ENCODE results near the gene SPTLC2.
"Not testable (repeated sequence)": the region's sequence is repeated elsewhere in the genome, so short reads cannot be mapped to it uniquely, and the experiment has no call there.

Gene SPTLC2, protein sequence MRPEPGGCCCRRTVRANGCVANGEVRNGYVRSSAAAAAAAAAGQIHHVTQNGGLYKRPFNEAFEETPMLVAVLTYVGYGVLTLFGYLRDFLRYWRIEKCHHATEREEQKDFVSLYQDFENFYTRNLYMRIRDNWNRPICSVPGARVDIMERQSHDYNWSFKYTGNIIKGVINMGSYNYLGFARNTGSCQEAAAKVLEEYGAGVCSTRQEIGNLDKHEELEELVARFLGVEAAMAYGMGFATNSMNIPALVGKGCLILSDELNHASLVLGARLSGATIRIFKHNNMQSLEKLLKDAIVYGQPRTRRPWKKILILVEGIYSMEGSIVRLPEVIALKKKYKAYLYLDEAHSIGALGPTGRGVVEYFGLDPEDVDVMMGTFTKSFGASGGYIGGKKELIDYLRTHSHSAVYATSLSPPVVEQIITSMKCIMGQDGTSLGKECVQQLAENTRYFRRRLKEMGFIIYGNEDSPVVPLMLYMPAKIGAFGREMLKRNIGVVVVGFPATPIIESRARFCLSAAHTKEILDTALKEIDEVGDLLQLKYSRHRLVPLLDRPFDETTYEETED
- 33.3 to 111 reads per million in 2 donors for total RNA-seq

GRCh38 chr14:77616454-77617229, at the start of gene SPTLC2:
SPTLC2 (minus strand) TSS chr14:77616637; CDS start chr14:77616579, 58 bp downstream.
- peak; percentile 92 for DNase-seq

- DNase-seq, result no peak
Measured at GRCh38 chr14:77663293-77663692, 46.9 kb upstream of the SPTLC2 start.

DNA sequence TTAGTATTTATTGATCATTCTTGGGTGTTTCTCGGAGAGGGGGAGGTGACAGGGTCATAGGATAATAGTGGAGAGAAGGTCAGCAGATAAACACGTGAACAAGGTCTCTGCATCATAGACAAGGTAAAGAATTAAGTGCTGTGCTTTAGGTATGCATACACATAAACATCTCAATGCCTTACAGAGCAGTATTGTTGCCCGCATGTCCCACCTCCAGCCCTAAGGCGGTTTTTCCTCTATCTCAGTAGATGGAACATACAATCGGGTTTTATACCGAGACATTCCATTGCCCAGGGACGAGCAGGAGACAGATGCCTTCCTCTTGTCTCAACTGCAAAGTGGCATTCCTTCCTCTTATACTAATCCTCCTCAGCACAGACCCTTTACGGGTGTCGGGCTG, 45.1 kb upstream of the SPTLC2 start:
- DNase-seq, result not testable (repeated sequence)

GRCh38 chr14:77660754-77661153, 44.3 kb upstream of the SPTLC2 start:
- DNase-seq, result no peak

GRCh38 chr14:77659831-77660230, 43.4 kb upstream of the SPTLC2 start:
- no peak for DNase-seq

DNA sequence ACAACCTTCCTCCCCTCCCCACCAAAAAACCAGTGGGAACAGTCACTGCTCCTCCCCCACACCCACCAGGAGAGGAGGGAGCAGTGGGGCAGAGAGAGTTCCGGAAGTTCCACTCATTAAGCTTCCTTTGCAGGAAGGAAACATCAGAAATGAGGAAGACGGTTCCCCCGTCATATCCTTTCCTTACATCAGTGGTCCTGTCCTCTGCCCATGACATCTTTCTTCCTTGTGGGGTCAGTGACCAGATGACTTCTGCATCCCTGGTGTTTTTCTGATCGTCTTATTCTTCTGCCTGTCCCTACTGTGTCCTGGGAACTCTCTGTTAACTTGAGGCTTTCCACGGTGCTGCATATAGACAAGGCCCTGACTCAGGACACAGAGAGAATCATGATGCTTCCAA, 40.8 kb upstream of the SPTLC2 start:
- no peak for DNase-seq

DNA sequence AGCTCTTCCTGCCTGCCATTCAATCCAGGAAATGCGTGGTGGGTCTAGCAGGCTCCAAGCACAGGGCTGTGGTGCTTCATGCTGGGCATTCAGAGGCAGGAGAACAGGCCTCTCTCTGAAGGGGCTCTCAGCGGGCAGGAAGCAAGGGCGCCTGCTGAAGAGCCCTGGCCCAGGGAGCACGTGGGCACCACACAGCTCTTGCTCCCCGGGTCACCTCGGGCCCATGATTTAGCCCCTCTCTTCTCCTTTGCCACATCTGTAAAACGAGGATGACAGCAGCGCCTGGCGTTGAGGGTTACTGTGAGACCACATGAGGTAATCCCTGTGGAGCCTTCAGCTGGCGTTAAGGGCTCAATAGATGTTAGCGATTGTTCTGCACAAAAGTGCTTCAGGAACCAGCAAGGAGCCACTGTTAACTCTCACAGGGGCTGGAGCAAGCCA, 37.6 kb upstream of the SPTLC2 start:
- no peak for DNase-seq

DNA sequence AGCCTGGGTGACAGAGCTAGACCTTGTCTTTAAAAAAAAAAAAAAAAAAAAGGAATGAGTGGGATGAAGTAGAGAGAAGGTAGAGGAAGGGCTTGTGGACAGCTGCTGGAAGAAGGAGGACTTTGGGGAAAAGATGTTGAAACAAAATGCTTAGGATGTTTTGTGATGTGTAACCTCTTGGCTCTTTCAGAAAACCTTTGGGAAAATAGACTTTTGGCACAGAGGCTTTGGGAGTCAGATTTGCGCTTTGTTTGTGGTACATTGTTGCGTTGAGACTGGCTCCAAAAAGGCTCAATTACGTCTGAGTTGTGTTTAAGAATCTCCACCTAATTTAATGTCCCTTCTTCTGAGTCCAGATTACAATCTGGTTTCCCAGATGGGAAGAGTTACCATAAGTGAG, 32.9 kb upstream of the SPTLC2 start:
- DNase-seq, result no peak

DNA sequence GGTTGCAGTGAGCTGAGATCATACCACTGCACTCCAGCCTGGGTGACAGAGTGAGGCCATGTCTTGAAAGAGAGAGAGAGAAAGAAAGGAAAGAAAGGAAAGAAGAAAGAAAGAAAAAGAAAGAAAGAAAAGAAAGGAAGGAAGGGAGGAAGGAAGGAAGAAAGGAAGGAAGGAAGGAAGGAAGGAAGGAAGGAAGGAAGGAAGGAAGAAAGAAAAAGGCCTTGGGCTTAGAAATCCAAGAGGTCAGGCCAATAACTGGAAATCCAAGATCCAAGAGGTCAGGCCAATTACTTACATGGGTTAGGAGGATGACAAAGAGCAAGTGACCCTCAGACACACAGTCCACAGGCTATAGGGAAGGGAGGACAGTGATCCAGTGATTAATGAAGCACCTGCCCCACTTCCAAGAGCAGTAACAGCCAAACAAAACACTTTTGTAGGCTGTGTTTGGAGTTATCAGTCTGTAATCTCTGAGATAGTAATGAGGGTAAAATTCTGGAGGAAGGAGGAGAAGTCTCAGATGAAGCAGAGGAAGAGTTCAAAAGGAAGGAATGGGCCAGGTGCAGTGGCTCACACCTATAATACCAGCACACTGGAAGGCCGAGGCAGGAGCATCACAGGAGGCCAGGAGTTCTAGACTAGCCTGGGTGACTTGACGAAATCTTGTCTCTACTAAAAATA, 32.2 kb upstream of the SPTLC2 start:
- no peak for DNase-seq

- DNase-seq, result no peak
Measured at GRCh38 chr14:77647853-77648252, 31.4 kb upstream of the SPTLC2 start.

DNA sequence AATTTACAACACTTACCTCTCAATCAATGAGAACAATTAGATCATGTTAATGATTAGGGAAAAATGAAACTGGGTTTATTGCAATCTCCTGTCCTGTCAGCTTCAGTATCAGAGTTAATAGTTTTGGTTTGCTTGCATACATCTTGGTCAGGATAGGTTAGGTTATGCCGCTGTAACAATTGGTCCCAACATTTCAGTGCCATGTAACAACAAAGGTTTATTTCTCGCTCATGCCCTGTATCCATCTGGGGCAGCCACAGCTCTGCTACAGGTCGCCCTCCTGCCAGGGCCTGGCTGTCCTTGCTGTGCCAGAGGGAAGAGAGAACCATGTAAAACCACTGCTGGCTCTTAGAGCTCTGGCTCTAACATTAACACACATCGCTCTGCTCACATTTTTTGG, 30.5 kb upstream of the SPTLC2 start:
- no peak for DNase-seq

DNA sequence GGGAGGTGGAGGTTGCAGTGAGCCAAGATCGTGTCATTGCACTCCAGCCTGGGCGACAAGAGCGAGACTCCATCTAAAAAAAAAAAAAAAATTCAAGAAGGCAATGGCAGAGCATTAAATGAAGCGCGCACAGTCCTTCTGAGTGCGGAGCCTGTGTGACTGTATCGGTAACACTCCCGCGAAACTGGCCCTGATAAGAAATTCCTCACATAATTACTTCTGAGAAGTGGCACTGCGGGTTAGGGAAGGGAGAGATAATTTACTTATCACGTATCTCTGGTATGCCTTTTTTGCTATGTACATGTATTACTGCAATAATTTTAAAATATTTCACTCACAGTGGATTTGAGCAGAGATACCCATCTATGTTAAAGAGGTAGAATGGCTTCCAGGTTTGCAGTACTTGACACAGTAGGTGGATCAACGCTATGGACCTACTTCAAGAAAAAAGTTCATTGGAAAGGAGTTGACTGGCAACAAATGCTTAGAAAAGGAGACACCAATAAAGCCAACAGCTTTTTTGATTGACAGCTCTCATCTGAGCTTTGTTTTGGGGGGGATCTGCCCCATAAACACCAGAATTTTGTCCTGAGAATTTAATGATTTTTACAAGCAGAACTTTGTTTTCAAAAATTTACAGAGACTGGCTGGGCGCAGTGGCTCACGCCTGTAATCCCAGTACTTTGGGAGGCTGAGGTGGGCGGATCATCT, 29.2 kb upstream of the SPTLC2 start:
- no peak for DNase-seq

DNA sequence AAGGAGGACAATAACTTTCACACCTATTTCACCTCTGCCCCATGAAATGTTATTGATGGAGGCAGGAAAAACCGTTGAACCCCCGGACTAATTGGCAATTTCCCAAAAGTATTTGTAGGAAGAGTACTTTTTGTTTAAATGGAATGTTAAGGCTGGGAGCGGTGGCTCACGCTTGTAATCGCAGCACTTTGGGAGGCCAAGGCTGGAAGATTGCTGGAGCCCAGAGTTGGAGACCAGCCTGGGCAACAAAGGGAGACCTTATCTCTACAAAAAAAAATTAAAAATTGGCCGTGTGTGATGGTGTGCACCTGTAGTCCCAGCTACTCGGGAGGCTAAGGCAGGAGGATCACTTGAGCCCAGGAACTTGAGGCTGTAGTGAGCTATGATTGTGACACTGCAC, 26.0 kb upstream of the SPTLC2 start:
- DNase-seq, result no peak

DNA sequence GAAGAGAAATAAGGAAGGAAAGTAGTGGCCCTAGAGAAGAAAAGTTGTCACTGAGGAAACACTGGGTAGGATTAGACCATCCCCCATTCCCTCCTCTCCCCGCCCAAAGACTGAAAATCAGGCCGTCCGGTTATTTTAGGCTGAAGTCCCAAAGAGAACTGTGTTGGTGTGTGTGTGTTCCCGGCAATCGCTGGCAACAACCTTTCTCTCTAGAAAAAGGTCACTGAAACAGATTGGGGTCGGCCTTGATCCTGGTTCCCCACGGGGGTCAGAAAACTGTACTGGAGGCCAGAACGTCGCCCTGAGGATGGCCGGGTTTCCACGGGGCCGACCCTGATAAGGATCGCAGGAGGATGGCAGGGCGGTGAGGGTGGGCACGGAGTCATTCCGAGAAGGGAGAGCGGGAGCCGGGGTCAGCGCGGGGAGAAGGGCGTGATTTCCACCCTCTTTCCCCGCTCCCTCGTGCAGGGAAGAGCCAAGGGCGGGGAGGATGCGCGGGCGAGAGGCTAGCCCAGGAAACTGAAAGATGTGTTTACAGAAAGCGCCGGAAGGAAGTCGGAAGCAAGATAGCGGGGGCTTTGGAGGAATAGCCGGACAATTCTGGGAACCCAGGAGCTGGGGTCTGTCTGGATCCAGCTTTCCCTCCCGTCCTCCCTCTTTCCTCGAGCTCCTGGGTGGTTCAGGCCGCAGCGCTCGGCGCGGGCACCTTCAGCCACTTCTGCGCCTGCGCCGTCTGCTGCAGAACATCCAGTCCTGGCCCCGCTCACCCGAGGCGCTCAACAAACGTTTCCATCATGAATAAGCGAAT, 25.3 kb upstream of the SPTLC2 start:
- DNase-seq, result peak; percentile 44

DNA sequence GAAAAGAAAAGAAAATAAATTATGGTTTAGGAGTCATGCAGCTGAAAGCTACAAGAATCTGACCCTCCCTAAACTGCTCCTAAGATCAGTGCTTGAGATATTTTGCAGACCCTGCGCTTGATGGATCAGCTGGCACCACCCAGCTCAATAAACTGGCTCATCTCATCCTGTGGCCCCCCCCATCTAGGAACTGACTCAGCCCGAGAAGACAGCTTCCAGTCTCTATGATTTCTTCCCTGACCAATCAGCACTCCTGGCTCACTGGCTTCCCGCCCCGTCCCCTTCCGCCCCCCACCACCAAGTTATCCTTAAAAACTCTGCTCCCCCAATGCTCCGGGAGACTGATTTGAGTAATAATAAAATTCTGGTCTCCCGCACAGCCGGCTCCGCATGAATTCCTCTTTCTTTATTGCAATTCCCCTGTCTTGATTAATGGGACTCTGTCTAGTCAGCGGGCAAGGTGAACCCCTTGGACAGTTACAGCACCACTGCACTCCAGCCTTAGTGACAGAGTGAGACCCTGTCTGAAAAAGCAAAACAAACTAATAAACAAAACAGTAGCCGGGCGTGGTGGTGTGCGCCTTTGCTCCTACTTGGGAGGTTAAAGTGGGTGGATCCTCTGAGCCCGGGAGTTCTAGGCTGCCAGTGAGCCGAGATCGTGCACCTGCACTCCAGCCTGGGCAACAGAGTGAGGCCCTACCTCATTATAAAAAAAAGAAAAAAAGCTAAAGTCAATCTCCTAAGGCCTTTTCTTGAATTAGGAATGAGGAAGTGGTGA, 24.5 kb upstream of the SPTLC2 start:
- DNase-seq, result no peak

GRCh38 chr14:77638771-77639171, 22.3 kb upstream of the SPTLC2 start:
- DNase-seq, result no peak

- not testable (repeated sequence) for DNase-seq
Measured at GRCh38 chr14:77635869-77636268, 19.4 kb upstream of the SPTLC2 start.

DNA sequence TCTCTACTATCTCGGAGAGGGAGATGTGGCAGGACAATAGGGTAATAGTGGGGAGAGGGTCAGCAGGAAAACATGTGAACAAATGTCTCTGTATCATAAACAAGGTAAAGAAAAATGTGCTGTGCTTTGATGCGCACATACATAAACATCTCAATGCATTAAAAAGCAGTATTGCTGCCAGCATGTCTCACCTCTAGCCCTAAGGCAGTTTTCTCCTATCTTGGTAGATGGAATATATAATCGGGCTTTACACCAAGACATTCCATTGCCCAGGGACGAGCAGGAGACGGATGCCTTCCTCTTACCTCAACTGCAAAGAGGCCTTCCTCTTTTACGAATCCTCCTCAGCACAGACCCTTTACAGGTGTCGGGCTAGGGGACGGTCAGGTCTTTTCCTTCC, 19.0 kb upstream of the SPTLC2 start:
- DNase-seq, result not testable (repeated sequence)

- DNase-seq, result no peak
Measured at GRCh38 chr14:77630111-77630510, 13.7 kb upstream of the SPTLC2 start.

- DNase-seq, result no peak
Measured at GRCh38 chr14:77625360-77625759, 8.9 kb upstream of the SPTLC2 start.

DNA sequence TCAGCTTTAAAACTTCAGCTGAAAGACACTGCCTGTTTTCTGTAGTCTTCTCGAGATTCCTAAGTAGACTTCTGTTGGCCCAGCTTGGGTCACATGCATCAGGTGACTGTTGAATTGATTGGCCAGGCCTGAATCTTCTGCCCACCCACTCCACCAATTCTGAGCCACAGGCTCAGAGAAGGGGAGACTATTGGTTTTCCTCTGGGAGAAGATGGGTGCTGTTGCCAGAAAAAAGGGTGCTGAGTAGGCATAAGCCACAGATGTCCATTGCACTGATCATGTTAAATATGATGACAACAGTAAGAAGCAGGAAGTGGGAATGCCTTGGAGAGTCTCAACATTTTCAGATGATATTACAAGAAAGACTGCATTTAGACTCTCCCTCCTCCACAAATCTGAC, 6.8 kb upstream of the SPTLC2 start:
- DNase-seq, result no peak

Measured in T-helper 9 cell (primary cell).